Nephron (organoid): ENCODE data around the gene COLGALT1.
"Not testable (repeated sequence)": the region's sequence is repeated elsewhere in the genome, so short reads cannot be mapped to it uniquely, and the experiment has no call there.

ENCODE experiments used
- H3K27ac Mint-ChIP-seq, 3 experiments: 2 replicates each; pipeline ENCODE4 v1.8.0; 2020; ENCODE audit warnings: mixed read lengths in 3 of 3, mild to moderate bottlenecking in 2 of 3, moderate library complexity in 1 of 3
- H3K27me3 Mint-ChIP-seq: 2 replicates; pipeline ENCODE4 v1.8.0; 2021; ENCODE audit warnings: low read depth, mild to moderate bottlenecking, moderate library complexity, mixed read lengths
- H3K36me3 Mint-ChIP-seq: 2 replicates; pipeline ENCODE4 v1.8.0; 2020; ENCODE audit warnings: low read depth, mixed read lengths
- H3K4me1 Mint-ChIP-seq: 2 replicates; pipeline ENCODE4 v1.8.0; 2020; ENCODE audit warnings: mixed read lengths
- H3K4me3 Mint-ChIP-seq, 3 experiments: 2 replicates each; pipeline ENCODE4 v1.8.0; 2020; ENCODE audit warnings: mild to moderate bottlenecking in 3 of 3, mixed read lengths in 3 of 3, moderate library complexity in 2 of 3
- H3K9me3 Mint-ChIP-seq: 2 replicates; pipeline ENCODE4 v1.8.0; 2020; ENCODE audit warnings: mixed read lengths
- TF ChIP-seq, protein P1 (sequence below), 3 experiments: fragments of 200-600 bp; sonication (generic); IDR thresholded peaks; one replicate each; pipeline ENCODE4 v1.5.0; 2021; ENCODE audit warnings: antibody characterized with exemption in 3 of 3; ENCODE audit not compliant: unreplicated experiment in 3 of 3

The COLGALT1 gene

DNA sequence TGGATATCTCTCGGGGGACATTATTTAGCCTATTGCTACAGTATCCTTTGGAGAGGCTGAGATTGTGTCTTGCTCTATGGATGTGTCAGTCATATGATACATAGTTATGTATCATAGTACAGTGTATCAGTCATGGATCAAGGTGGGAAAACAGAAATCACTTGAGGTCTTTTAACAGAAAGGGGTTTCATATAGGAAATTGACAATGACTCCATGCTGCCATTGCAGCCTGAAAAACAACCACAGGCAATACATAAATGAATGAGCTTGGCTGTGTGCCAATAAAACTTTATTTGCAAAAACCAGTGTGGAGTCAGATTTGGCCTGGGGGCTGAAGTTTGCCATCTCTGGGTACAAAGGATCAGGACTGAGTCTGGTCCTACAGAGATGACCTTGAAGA is 35.4 kb downstream of the COLGALT1 start:
- no peak overlapping the region for H3K4me3 Mint-ChIP-seq
- no peak overlapping the region for H3K27ac Mint-ChIP-seq
- H3K36me3 Mint-ChIP-seq: no peaks in the 10 kb centered on the region
- no peaks in the 10 kb centered on the region for H3K9me3 Mint-ChIP-seq
- TF ChIP-seq, protein P1, sequence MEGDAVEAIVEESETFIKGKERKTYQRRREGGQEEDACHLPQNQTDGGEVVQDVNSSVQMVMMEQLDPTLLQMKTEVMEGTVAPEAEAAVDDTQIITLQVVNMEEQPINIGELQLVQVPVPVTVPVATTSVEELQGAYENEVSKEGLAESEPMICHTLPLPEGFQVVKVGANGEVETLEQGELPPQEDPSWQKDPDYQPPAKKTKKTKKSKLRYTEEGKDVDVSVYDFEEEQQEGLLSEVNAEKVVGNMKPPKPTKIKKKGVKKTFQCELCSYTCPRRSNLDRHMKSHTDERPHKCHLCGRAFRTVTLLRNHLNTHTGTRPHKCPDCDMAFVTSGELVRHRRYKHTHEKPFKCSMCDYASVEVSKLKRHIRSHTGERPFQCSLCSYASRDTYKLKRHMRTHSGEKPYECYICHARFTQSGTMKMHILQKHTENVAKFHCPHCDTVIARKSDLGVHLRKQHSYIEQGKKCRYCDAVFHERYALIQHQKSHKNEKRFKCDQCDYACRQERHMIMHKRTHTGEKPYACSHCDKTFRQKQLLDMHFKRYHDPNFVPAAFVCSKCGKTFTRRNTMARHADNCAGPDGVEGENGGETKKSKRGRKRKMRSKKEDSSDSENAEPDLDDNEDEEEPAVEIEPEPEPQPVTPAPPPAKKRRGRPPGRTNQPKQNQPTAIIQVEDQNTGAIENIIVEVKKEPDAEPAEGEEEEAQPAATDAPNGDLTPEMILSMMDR (IDR thresholded peaks at IDR 0.05; ENCODE audit: unreplicated experiment in 3 of 3): no peak
- H3K27me3 Mint-ChIP-seq: no peaks in the 10 kb centered on the region
- no peaks in the 10 kb centered on the region for H3K4me1 Mint-ChIP-seq

DNA sequence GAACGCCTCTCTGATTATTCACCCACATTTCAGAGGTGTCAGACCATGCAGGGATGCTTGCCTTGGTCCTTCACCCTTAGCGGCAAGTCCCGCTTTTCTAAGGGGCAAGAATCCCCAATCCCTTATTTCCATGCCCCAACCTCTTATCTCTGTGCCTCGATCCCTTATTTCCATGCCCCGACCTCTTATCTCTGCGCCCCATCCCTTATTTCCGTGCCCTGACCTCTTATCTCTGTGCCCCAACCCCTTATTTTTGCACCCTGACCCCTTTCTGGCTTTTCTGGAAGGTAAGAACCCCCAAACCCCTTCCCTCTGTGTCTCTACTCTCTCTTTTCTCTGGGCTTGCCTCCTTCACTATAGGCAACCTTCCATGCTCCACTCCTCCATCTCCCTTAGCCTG is 38.8 kb downstream of the COLGALT1 start:
- not testable (repeated sequence) for H3K4me3 Mint-ChIP-seq, H3K27me3 Mint-ChIP-seq, H3K4me1 Mint-ChIP-seq, H3K36me3 Mint-ChIP-seq, H3K9me3 Mint-ChIP-seq, H3K27ac Mint-ChIP-seq

DNA sequence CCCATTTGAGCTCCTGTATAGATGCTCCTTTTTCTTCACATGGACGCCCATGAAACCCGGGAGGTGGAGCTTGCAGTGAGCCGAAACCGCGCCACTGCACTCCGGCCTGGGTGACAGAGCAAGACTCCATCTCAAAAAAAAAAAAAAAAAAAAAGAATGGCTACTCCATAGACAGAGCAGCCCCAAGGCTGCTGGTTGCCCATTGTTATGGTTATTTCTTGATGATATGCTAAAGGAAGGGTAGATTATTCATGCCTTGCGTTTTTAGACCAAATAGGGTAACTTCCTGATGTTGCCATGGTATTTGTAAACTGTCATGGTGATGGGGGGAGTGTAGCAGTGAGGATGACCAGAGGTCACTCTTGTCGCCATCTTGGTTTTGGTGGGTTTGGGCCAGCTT is 42.6 kb downstream of the COLGALT1 start:
- H3K27me3 Mint-ChIP-seq: peaks cover 18% of the 10 kb centered on the region
- H3K4me1 Mint-ChIP-seq, H3K27ac Mint-ChIP-seq, H3K36me3 Mint-ChIP-seq, H3K9me3 Mint-ChIP-seq, H3K4me3 Mint-ChIP-seq: not testable (repeated sequence)

DNA sequence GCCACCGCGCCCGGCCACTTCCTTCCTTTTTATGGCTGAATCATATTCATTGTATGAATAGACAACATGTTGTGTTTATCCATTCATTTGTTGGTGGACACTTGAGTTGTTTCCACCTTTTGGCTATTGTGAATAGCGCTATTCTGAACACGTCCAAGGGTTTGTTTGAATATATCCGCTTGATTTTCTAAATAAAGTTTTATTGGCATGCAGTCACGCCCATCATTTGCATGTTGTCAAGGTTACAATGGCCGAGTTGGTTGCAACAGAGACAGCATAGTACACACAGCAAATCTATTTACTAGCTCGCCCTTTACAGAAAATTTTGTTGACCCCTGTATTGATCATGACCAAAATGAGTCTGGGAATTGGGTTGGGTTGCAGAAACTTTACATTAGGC is 43.5 kb downstream of the COLGALT1 start:
- Mint-ChIP-seq H3K27ac (no peak overlapping the region), H3K4me3 (no peak overlapping the region), H3K27me3 (peaks cover 18% of the 10 kb centered on the region), H3K9me3 (no peaks in the 10 kb centered on the region), H3K4me1 (no peaks in the 10 kb centered on the region), H3K36me3 (no peaks in the 10 kb centered on the region)
- TF ChIP-seq, protein P1 (IDR thresholded peaks at IDR 0.05; ENCODE audit: unreplicated experiment in 3 of 3): no peak

DNA sequence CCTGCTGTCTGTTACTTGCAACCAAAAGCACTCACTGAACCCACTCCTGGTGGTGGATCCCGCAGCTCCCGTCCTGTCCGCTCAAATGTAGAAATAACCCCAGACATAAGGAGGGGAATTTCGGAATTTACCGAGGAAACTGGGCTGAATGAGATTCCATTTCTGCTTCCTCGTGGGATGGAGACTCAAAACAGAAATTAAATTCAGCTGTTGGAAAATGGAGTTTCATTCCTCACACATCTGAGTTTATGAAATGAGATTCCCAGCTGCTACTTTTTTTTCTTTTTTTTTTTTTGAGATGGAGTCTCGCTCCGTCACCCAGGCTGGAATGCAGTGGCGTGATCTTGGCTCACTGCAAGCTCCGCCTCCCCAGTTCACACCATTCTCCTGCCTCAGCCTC is 44.3 kb downstream of the COLGALT1 start:
- no peak overlapping the region for H3K4me3 Mint-ChIP-seq
- no peaks in the 10 kb centered on the region for H3K36me3 Mint-ChIP-seq
- H3K27me3 Mint-ChIP-seq: peaks cover 24% of the 10 kb centered on the region
- H3K27ac Mint-ChIP-seq: no peak overlapping the region
- H3K9me3 Mint-ChIP-seq: no peaks in the 10 kb centered on the region
- TF ChIP-seq, protein P1 (IDR thresholded peaks at IDR 0.05; ENCODE audit: unreplicated experiment in 3 of 3): no peak
- no peaks in the 10 kb centered on the region for H3K4me1 Mint-ChIP-seq

DNA sequence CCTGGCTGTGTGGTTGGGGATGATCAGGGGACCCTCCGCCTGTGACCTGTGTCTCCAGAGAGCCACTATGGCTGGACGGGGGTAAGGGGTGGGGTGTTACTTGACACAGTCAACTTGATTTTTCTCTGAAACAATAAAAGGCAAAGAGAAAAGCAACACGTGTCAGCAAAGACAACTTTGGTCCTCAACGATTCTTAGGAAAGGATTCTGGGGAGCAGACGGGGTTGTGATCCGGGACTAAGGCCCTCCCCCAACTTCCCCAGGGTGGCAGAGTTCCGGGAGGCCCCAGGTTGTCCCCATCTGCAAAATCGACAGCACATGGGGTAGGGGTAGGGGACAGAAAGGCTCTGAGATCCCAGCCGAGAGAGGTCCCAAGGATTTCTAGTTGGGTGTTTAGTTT is 46.2 kb downstream of the COLGALT1 start:
- peaks cover 2% of the 10 kb centered on the region for H3K4me1 Mint-ChIP-seq

DNA sequence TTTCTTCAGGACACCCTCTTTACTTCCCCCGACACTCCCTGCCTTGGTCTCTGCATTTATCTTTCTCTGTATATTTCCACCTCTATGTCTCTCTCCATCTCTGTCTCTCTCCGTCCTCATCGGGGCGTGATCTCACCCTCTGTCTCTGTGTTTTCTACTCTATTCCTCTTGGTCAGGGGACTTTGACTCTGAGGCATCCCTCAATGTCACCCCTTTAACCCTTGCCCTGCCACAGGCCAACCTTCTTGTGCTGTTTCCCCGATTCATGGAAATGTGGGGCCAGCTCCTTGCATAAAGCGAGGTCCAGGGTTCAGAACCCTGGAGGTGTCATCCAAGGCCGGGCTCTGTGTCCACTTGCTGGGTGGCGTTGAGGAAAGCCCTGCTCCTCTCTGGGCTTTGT is 46.8 kb downstream of the COLGALT1 start:
- peaks cover 24% of the 10 kb centered on the region for H3K27me3 Mint-ChIP-seq
- H3K36me3 Mint-ChIP-seq: no peaks in the 10 kb centered on the region
- TF ChIP-seq, protein P1 (IDR thresholded peaks at IDR 0.05; ENCODE audit: unreplicated experiment in 3 of 3): no peak
- no peaks in the 10 kb centered on the region for H3K9me3 Mint-ChIP-seq
- no peak overlapping the region for H3K27ac Mint-ChIP-seq
- peaks cover 5% of the 10 kb centered on the region for H3K4me1 Mint-ChIP-seq
- H3K4me3 Mint-ChIP-seq: no peak overlapping the region

More for the DNA sequence above, 46.2 kb downstream of the COLGALT1 start:
- Mint-ChIP-seq H3K36me3 (no peaks in the 10 kb centered on the region), H3K27ac (no peak overlapping the region), H3K4me3 (no peak overlapping the region), H3K9me3 (no peaks in the 10 kb centered on the region), H3K27me3 (peaks cover 24% of the 10 kb centered on the region)
- TF ChIP-seq, protein P1 (IDR thresholded peaks at IDR 0.05; ENCODE audit: unreplicated experiment in 3 of 3): no peak
